OCI-LY1 (cell line): Measurements from ENCODE around the gene LIN52.

Experiments used
- H2AFZ ChIP-seq: fragments of 200-600 bp; sonication (generic), shearing (Covaris generic); 2 replicates; pipeline ENCODE4 v1.6.0; 2014; ENCODE audit warnings: antibody characterized with exemption, mild to moderate bottlenecking, low read length
- H3F3A ChIP-seq: fragments of 200-600 bp; sonication (generic), shearing (Covaris generic); 2 replicates; pipeline ENCODE4 v1.6.0; 2014; ENCODE audit warnings: mild to moderate bottlenecking, antibody characterized with exemption, low read length, moderate library complexity; ENCODE audit not compliant: insufficient read depth
- H3K27ac ChIP-seq: fragments of 200-600 bp; sonication (generic); 2 replicates; pipeline ENCODE4 v1.5.1; 2014; ENCODE audit warnings: low read length, mixed run types, mild to moderate bottlenecking, low read depth; ENCODE audit not compliant: poor library complexity, severe bottlenecking
- H3K27me3 ChIP-seq: fragments of 200-600 bp; sonication (generic); 2 replicates; pipeline ENCODE4 v1.6.0; 2014; ENCODE audit warnings: antibody characterized with exemption, mild to moderate bottlenecking, low read length, moderate library complexity; ENCODE audit not compliant: insufficient read depth
- H3K36me3 ChIP-seq: fragments of 200-600 bp; sonication (generic); 2 replicates; pipeline ENCODE4 v1.6.1; 2014; ENCODE audit warnings: mild to moderate bottlenecking, antibody characterized with exemption, low read length, moderate library complexity, mixed read lengths; ENCODE audit not compliant: insufficient read depth
- H3K4me1 ChIP-seq: fragments of 200-600 bp; sonication (generic); 2 replicates; pipeline ENCODE4 v1.5.1; 2014; ENCODE audit warnings: mild to moderate bottlenecking, low read length, moderate library complexity; ENCODE audit not compliant: insufficient read depth, severe bottlenecking
- H3K4me2 ChIP-seq: fragments of 200-600 bp; sonication (generic), shearing (Covaris generic); 2 replicates; pipeline ENCODE4 v1.6.1; 2014; ENCODE audit warnings: low read length
- H3K4me3 ChIP-seq: fragments of 200-600 bp; sonication (generic); 2 replicates; pipeline ENCODE4 v1.5.1; 2014; ENCODE audit warnings: low read length, low read depth, mild to moderate bottlenecking, mixed read lengths; ENCODE audit not compliant: poor library complexity, severe bottlenecking
- H3K79me2 ChIP-seq: fragments of 200-600 bp; shearing (Covaris generic); 2 replicates; pipeline ENCODE4 v1.6.1; 2016; ENCODE audit warnings: mixed run types, low read length, mixed read lengths; ENCODE audit not compliant: insufficient read depth
- H3K9ac ChIP-seq: fragments of 200-600 bp; sonication (generic), shearing (Covaris generic); 2 replicates; pipeline ENCODE4 v1.6.1; 2014; ENCODE audit warnings: mild to moderate bottlenecking, low read length, mixed read lengths
- H3K9me2 ChIP-seq: fragments of 200-600 bp; sonication (generic), shearing (Covaris generic); 2 replicates; pipeline ENCODE4 v1.6.1; 2014; ENCODE audit warnings: low read depth, mild to moderate bottlenecking, low read length, mixed read lengths
- H3K9me3 ChIP-seq: fragments of 200-600 bp; shearing (Covaris generic); 2 replicates; pipeline ENCODE4 v1.6.1; 2014; ENCODE audit warnings: low read length, mixed read lengths
- H4K20me1 ChIP-seq: fragments of 200-600 bp; sonication (generic), shearing (Covaris generic); 2 replicates; pipeline ENCODE4 v1.6.0; 2016; ENCODE audit warnings: mild to moderate bottlenecking, low read length; ENCODE audit not compliant: insufficient read depth
- EZH2 ChIP-seq: fragments of 200-600 bp; sonication (generic), shearing (Covaris generic); IDR thresholded peaks from 2 replicates; pipeline ENCODE4 v1.8.0; 2017; ENCODE audit warnings: borderline replicate concordance, mixed run types, mild to moderate bottlenecking, antibody characterized with exemption, low read length, moderate library complexity, mixed read lengths
- TF ChIP-seq, protein P1 (sequence below): fragments of 200-600 bp; sonication (generic), shearing (Covaris generic); IDR thresholded peaks from 2 replicates; pipeline ENCODE4 v1.5.1; 2017; ENCODE audit warnings: mild to moderate bottlenecking, antibody characterized with exemption, low read length, moderate library complexity, mixed read lengths

Gene LIN52

DNA sequence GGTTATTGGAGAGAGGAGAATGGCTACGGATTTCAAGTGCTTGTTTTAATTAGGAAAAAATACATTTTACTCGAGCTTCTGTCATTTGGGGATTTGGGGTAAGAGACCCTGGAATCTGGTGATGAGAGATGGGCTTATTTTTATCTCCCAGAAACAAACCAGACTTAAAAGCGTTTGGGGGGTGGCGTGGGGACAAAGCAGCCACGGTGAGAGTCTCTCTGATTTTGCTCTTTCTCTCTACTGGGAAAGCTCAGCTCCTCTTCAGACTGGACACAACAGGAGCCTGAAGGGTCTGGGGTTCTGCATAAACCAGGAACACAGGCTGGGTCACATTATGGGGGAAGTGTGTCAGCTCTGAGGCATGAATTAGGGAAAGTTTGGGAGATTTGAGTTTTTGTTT is 158.3 kb downstream of the LIN52 start:
- no peaks in the 10 kb centered on the region for H3K4me1 ChIP-seq

DNA sequence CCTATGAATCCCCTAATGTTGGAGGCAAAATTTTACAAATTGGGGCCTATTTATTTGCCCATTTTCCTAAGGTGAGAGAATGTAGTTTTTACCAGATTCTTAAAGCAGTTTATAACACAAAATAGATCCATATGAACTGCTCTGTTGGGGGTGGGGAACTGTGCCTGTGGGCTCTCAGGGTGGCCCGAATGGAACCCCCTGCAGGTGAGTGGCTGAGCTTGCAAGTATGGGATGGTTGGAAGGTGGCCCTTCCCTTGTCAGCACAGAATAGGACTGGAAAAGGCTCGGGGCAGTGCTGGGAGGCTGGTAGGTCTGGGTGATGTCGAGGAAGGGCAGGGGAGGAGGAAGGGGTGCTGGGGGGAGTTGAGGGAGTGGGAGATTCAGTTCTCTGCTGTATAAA is 159.4 kb downstream of the LIN52 start:
- Histone ChIP-seq H3F3A (no peaks in the 10 kb centered on the region), H3K4me2 (no peak overlapping the region), H3K9me3 (no peaks in the 10 kb centered on the region), H4K20me1 (no peaks in the 10 kb centered on the region), H3K36me3 (no peaks in the 10 kb centered on the region), H2AFZ (no peak overlapping the region), H3K4me3 (no peak overlapping the region), H3K9me2 (no peaks in the 10 kb centered on the region), H3K4me1 (no peaks in the 10 kb centered on the region), H3K79me2 (no peaks in the 10 kb centered on the region), H3K27me3 (no peaks in the 10 kb centered on the region; the same call in 1 of the 2 replicates), H3K27ac (no peak overlapping the region), H3K9ac (no peak overlapping the region)
- no peak for TF ChIP-seq EZH2
- TF ChIP-seq, protein P1, sequence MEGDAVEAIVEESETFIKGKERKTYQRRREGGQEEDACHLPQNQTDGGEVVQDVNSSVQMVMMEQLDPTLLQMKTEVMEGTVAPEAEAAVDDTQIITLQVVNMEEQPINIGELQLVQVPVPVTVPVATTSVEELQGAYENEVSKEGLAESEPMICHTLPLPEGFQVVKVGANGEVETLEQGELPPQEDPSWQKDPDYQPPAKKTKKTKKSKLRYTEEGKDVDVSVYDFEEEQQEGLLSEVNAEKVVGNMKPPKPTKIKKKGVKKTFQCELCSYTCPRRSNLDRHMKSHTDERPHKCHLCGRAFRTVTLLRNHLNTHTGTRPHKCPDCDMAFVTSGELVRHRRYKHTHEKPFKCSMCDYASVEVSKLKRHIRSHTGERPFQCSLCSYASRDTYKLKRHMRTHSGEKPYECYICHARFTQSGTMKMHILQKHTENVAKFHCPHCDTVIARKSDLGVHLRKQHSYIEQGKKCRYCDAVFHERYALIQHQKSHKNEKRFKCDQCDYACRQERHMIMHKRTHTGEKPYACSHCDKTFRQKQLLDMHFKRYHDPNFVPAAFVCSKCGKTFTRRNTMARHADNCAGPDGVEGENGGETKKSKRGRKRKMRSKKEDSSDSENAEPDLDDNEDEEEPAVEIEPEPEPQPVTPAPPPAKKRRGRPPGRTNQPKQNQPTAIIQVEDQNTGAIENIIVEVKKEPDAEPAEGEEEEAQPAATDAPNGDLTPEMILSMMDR = peak; percentile 28; the same call in 1 of the 2 replicates

More for the DNA sequence above, 158.3 kb downstream of the LIN52 start:
- Histone ChIP-seq H3K36me3 (no peaks in the 10 kb centered on the region), H3K9me3 (no peaks in the 10 kb centered on the region), H2AFZ (no peak overlapping the region), H3K27me3 (no peaks in the 10 kb centered on the region; the same call in 1 of the 2 replicates), H3K9me2 (no peaks in the 10 kb centered on the region), H3K4me3 (no peak overlapping the region), H3K4me2 (no peak overlapping the region), H3K79me2 (no peaks in the 10 kb centered on the region), H3K27ac (no peak overlapping the region), H3K9ac (no peak overlapping the region), H4K20me1 (no peaks in the 10 kb centered on the region), H3F3A (no peaks in the 10 kb centered on the region)
- TF ChIP-seq EZH2 = no peak
- TF ChIP-seq, protein P1 = no peak

DNA sequence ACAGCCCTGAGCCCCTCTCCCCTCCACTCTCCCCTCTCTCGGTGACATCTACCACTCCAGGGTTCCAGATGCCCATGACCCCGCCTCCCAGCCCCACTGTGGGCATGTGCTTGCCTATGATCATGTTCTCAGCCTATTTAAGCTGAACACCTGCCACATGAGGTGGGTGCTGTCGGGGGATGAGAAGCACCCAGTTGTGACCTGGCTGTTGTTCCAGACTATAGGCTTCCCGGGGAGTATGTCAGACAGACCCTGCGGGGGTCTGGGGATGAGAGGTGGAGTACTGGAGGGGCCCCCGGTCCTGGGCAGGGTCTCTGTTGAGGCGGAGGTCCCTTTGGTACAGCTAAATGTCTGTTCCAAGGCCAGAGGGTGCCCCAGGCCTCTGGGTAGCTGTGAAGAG is 160.5 kb downstream of the LIN52 start:
- H3K9me3 ChIP-seq = no peaks in the 10 kb centered on the region
- no peak overlapping the region for H2AFZ ChIP-seq
- no peaks in the 10 kb centered on the region for H3K9me2 ChIP-seq
- no peak overlapping the region for H3K4me2 ChIP-seq
- no peak overlapping the region for H3K9ac ChIP-seq
- no peaks in the 10 kb centered on the region for H3K36me3 ChIP-seq
- no peaks in the 10 kb centered on the region for H3K79me2 ChIP-seq
- H3K27me3 ChIP-seq = no peaks in the 10 kb centered on the region; the same call in 1 of the 2 replicates
- no peak overlapping the region for H3K4me3 ChIP-seq
- TF ChIP-seq, protein P1 = no peak
- TF ChIP-seq EZH2 = no peak
- no peaks in the 10 kb centered on the region for H3F3A ChIP-seq
- no peak overlapping the region for H3K27ac ChIP-seq
- no peaks in the 10 kb centered on the region for H4K20me1 ChIP-seq
- no peaks in the 10 kb centered on the region for H3K4me1 ChIP-seq
